Right lobe of liver (tissue), 4 donors: Measurements from ENCODE around the gene GLIS2.

Experiments used
- POLR2A ChIP-seq: fragments of 450-650 bp; IDR thresholded peaks from one replicate; pipeline ENCODE4 v1.6.1; 2017; ENCODE audit warnings: antibody characterized with exemption, mild to moderate bottlenecking
- TF ChIP-seq, protein P1 (sequence below), 4 donors: fragments of 200-600 bp in 3 of 4; fragments of 450-650 bp in 1 of 4; IDR thresholded peaks; one replicate each; pipeline versions ENCODE4 v1.5.1 to v1.8.0; 2016 to 2022; ENCODE audit warnings: antibody characterized with exemption in 4 of 4, mild to moderate bottlenecking in 2 of 4
- donor health status: DM: no; HTN: no; CAD: no.
- donor health status: DM: no; HTN: no; CAD: no.
- donor health status: DM: no; HTN: yes; CAD: no.

- TF ChIP-seq, protein P1, sequence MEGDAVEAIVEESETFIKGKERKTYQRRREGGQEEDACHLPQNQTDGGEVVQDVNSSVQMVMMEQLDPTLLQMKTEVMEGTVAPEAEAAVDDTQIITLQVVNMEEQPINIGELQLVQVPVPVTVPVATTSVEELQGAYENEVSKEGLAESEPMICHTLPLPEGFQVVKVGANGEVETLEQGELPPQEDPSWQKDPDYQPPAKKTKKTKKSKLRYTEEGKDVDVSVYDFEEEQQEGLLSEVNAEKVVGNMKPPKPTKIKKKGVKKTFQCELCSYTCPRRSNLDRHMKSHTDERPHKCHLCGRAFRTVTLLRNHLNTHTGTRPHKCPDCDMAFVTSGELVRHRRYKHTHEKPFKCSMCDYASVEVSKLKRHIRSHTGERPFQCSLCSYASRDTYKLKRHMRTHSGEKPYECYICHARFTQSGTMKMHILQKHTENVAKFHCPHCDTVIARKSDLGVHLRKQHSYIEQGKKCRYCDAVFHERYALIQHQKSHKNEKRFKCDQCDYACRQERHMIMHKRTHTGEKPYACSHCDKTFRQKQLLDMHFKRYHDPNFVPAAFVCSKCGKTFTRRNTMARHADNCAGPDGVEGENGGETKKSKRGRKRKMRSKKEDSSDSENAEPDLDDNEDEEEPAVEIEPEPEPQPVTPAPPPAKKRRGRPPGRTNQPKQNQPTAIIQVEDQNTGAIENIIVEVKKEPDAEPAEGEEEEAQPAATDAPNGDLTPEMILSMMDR (IDR thresholded peaks at IDR 0.05), result no peak
- no peak for TF ChIP-seq POLR2A
Measured at GRCh38 chr16:4340443-4340842, 24.6 kb downstream of the GLIS2 start.
